ENCODE results near the gene SPOCK2. TPM values are rescaled to one million over a fixed set of nuclear protein-coding genes. Genes with fewer than 3 reads are reported as not detected.

The SPOCK2 gene
- total RNA-seq, 3 donors from 2014 or later, result 3.9 to 4.5 (median 4.1) TPM

GRCh38 chr10:72124381-72124780 lies 36.0 kb upstream of the SPOCK2 start:
- no peak overlapping the region for H3K4me3 ChIP-seq
- no peaks in the 10 kb centered on the region for H3K27me3 ChIP-seq
- peak overlapping the region in 1 of 2 donors; percentile 6 for H3K27ac ChIP-seq
- no peaks in the 10 kb centered on the region for H3K4me1 ChIP-seq
- intact Hi-C loops (cut with DNase I; ENCODE audit: low total_unique reads), result no loop called here
- no peaks in the 10 kb centered on the region for H3K9me3 ChIP-seq
- H3K36me3 ChIP-seq, result peaks cover 3% of the 10 kb centered on the region
- TF ChIP-seq POLR2A (IDR thresholded peaks at IDR 0.05) (no peak), CTCF (IDR thresholded peaks at IDR 0.05) (no peak), POLR2AphosphoS5 (IDR thresholded peaks at IDR 0.05) (no peak)
- no peak for DNase-seq (ENCODE audit: low spot score in 2 of 2)

GRCh38 chr10:72123616-72124015 lies 35.3 kb upstream of the SPOCK2 start:
- intact Hi-C loops (cut with DNase I; ENCODE audit: low total_unique reads), result no loop called here
- no peak for TF ChIP-seq CTCF (IDR thresholded peaks at IDR 0.05)
- no peak for TF ChIP-seq POLR2A (IDR thresholded peaks at IDR 0.05)
- TF ChIP-seq POLR2AphosphoS5 (IDR thresholded peaks at IDR 0.05), result no peak

GRCh38 chr10:72122221-72122620 lies 33.9 kb upstream of the SPOCK2 start:
- Histone ChIP-seq H3K36me3 (peaks cover under 1% of the 10 kb centered on the region), H3K27ac (no peak overlapping the region), H3K4me3 (no peak overlapping the region), H3K4me1 (no peaks in the 10 kb centered on the region), H3K27me3 (no peaks in the 10 kb centered on the region), H3K9me3 (no peaks in the 10 kb centered on the region)
- no peak for TF ChIP-seq POLR2A (IDR thresholded peaks at IDR 0.05)
- no peak for TF ChIP-seq POLR2AphosphoS5 (IDR thresholded peaks at IDR 0.05)
- TF ChIP-seq CTCF (IDR thresholded peaks at IDR 0.05), result no peak
- DNase-seq (ENCODE audit: low spot score in 2 of 2), result no peak
- intact Hi-C loops (cut with DNase I; ENCODE audit: low total_unique reads), result no loop called here

More at GRCh38 chr10:72123616-72124015, 35.3 kb upstream of the SPOCK2 start:
- Histone ChIP-seq H3K4me3 (no peak overlapping the region), H3K4me1 (no peaks in the 10 kb centered on the region), H3K27ac (no peak overlapping the region), H3K27me3 (no peaks in the 10 kb centered on the region), H3K36me3 (peaks cover 3% of the 10 kb centered on the region), H3K9me3 (no peaks in the 10 kb centered on the region)
- no peak for DNase-seq (ENCODE audit: low spot score in 2 of 2)

GRCh38 chr10:72121389-72121788 lies 33.0 kb upstream of the SPOCK2 start:
- no peak overlapping the region for H3K4me3 ChIP-seq
- no peak overlapping the region for H3K27ac ChIP-seq
- no peak for TF ChIP-seq POLR2A (IDR thresholded peaks at IDR 0.05)
- TF ChIP-seq POLR2AphosphoS5 (IDR thresholded peaks at IDR 0.05), result no peak
- TF ChIP-seq CTCF (IDR thresholded peaks at IDR 0.05), result no peak
- intact Hi-C loops (cut with DNase I; ENCODE audit: low total_unique reads), result no loop called here
- no peaks in the 10 kb centered on the region for H3K9me3 ChIP-seq
- no peak for DNase-seq (ENCODE audit: low spot score in 2 of 2)
- no peaks in the 10 kb centered on the region for H3K36me3 ChIP-seq
- H3K27me3 ChIP-seq, result no peaks in the 10 kb centered on the region
- no peaks in the 10 kb centered on the region for H3K4me1 ChIP-seq

- Histone ChIP-seq H3K9me3 (no peaks in the 10 kb centered on the region), H3K4me3 (no peak overlapping the region), H3K27ac (no peak overlapping the region), H3K4me1 (no peaks in the 10 kb centered on the region), H3K36me3 (no peaks in the 10 kb centered on the region), H3K27me3 (no peaks in the 10 kb centered on the region)
- intact Hi-C loops (cut with DNase I; ENCODE audit: low total_unique reads), result no loop called here
- DNase-seq (ENCODE audit: low spot score in 2 of 2), result no peak
- TF ChIP-seq POLR2AphosphoS5 (IDR thresholded peaks at IDR 0.05) (no peak), POLR2A (IDR thresholded peaks at IDR 0.05) (no peak), CTCF (IDR thresholded peaks at IDR 0.05) (no peak)
Measured at GRCh38 chr10:72116372-72116771, 28.0 kb upstream of the SPOCK2 start.
